Right kidney (tissue), 1 donor: ENCODE results near the gene MSL3B.

Source experiments
- DNase-seq: peaks from one replicate; pipeline ENCODE4 v3.0.0-alpha.2; 2016

MSL3B gene

GRCh38 chr2:233816334-233816733, 51.9 kb downstream of the MSL3B start:
- DNase-seq, result no peak

- DNase-seq, result no peak
Observed at GRCh38 chr2:233815861-233816260, 52.3 kb downstream of the MSL3B start.
